ENCODE data around the gene SLC6A6. TPM values are rescaled to one million over a fixed set of nuclear protein-coding genes. Genes with fewer than 3 reads are reported as not detected.

SLC6A6 gene
- total RNA-seq, 1 donor from 2014 or later, result 32.9 TPM

DNA sequence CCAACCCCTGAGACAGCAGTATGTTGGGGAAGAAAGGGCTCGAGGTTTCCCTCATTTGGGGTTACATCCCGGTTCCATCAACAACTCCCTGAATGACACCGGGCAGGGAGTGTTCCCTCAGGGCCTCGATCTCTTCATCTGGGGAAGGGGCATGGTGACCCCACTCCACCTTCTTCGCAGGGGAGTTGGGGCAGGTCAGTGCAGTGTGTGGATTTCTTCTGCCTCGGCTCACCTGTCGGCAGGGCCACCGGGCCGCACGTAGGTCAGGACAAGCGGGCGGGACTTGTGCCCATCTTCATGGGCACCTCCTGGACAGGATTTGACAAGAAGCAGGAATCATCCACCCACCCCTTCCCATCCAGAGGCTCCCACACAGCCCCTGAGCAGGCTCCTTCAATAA lies 120.4 kb downstream of the SLC6A6 start:
- H3F3A ChIP-seq (ENCODE audit: low read depth), result no peaks in the 10 kb centered on the region
- Mint-ChIP-seq H3K9me3 (no peaks in the 10 kb centered on the region), H3K27me3 (ENCODE audit: insufficient read depth, low read depth) (peaks cover 11% of the 10 kb centered on the region), H3K4me1 (peaks cover 9% of the 10 kb centered on the region), H3K4me3 (no peak overlapping the region), H3K36me3 (no peaks in the 10 kb centered on the region), H3K27ac (no peak overlapping the region)
- H3K27me3 ChIP-seq, result no peaks in the 10 kb centered on the region
- no peak overlapping the region for H3K9ac ChIP-seq
- TF ChIP-seq EZH2 (IDR thresholded peaks at IDR 0.05) (no peak), EZH2phosphoT487 (IDR thresholded peaks at IDR 0.05) (no peak)
- TF ChIP-seq, protein P1, sequence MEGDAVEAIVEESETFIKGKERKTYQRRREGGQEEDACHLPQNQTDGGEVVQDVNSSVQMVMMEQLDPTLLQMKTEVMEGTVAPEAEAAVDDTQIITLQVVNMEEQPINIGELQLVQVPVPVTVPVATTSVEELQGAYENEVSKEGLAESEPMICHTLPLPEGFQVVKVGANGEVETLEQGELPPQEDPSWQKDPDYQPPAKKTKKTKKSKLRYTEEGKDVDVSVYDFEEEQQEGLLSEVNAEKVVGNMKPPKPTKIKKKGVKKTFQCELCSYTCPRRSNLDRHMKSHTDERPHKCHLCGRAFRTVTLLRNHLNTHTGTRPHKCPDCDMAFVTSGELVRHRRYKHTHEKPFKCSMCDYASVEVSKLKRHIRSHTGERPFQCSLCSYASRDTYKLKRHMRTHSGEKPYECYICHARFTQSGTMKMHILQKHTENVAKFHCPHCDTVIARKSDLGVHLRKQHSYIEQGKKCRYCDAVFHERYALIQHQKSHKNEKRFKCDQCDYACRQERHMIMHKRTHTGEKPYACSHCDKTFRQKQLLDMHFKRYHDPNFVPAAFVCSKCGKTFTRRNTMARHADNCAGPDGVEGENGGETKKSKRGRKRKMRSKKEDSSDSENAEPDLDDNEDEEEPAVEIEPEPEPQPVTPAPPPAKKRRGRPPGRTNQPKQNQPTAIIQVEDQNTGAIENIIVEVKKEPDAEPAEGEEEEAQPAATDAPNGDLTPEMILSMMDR (IDR thresholded peaks at IDR 0.05), result no peak
- H3K4me2 ChIP-seq, result no peak overlapping the region
- H2AFZ ChIP-seq (replicated peaks), result no peak overlapping the region
- no peak overlapping the region for H3K27ac ChIP-seq
- no peaks in the 10 kb centered on the region for H3K9me3 ChIP-seq (ENCODE audit: low read depth)
- H4K20me1 ChIP-seq (ENCODE audit: low read depth), result no peaks in the 10 kb centered on the region
- no peak for DNase-seq (ENCODE audit: low spot score)
- H3K4me3 ChIP-seq, result no peak overlapping the region
- no peaks in the 10 kb centered on the region for H3K36me3 ChIP-seq
- H3K4me1 ChIP-seq, result no peaks in the 10 kb centered on the region
- no peaks in the 10 kb centered on the region for H3K79me2 ChIP-seq (ENCODE audit: low read depth)

DNA sequence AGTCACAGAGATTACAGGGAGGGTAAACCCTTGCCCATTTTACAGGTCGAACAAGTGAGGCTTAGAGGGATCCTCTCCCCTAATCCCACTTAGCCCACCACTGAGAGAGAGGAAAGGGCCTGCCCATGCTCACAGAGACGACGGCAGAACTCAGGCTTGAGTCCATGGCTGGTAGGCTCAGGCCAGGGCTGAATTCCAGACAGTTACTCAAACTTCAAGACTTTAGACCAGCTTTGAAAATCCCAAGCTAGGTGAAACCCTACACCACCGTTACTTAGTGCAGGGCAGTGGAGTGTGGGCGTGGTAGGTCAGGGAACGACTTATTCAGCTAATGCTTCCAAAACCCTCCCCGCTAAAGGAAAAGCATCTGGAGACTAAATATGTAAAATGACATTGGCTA lies 121.4 kb downstream of the SLC6A6 start:
- Histone ChIP-seq H3K4me3 (no peak overlapping the region), H2AFZ (replicated peaks) (no peak overlapping the region), H3K9me3 (ENCODE audit: low read depth) (no peaks in the 10 kb centered on the region), H3K36me3 (no peaks in the 10 kb centered on the region), H3K4me2 (no peak overlapping the region), H3F3A (ENCODE audit: low read depth) (no peaks in the 10 kb centered on the region), H3K27me3 (no peaks in the 10 kb centered on the region), H3K79me2 (ENCODE audit: low read depth) (no peaks in the 10 kb centered on the region), H4K20me1 (ENCODE audit: low read depth) (no peaks in the 10 kb centered on the region), H3K9ac (no peak overlapping the region), H3K27ac (no peak overlapping the region), H3K4me1 (no peaks in the 10 kb centered on the region)
- H3K9me3 Mint-ChIP-seq, result no peaks in the 10 kb centered on the region
- H3K27ac Mint-ChIP-seq, result no peak overlapping the region
- H3K36me3 Mint-ChIP-seq, result no peaks in the 10 kb centered on the region
- DNase-seq (ENCODE audit: low spot score), result peak; percentile 32
- no peak overlapping the region for H3K4me3 Mint-ChIP-seq
- peaks cover 6% of the 10 kb centered on the region for H3K4me1 Mint-ChIP-seq
- TF ChIP-seq, protein P1 (IDR thresholded peaks at IDR 0.05), result no peak
- H3K27me3 Mint-ChIP-seq (ENCODE audit: insufficient read depth, low read depth), result peaks cover 10% of the 10 kb centered on the region

GRCh38 chr3:14524311-14524711 lies 121.9 kb downstream of the SLC6A6 start:
- Histone ChIP-seq H3K79me2 (ENCODE audit: low read depth) (no peaks in the 10 kb centered on the region), H3K36me3 (peaks cover under 1% of the 10 kb centered on the region), H3K4me2 (no peak overlapping the region), H3K27me3 (no peaks in the 10 kb centered on the region), H3K9me3 (ENCODE audit: low read depth) (no peaks in the 10 kb centered on the region), H3K9ac (no peak overlapping the region), H3K27ac (no peak overlapping the region), H4K20me1 (ENCODE audit: low read depth) (no peaks in the 10 kb centered on the region), H3K4me1 (no peaks in the 10 kb centered on the region), H3K4me3 (no peak overlapping the region), H2AFZ (replicated peaks) (no peak overlapping the region), H3F3A (ENCODE audit: low read depth) (no peaks in the 10 kb centered on the region)
- Mint-ChIP-seq H3K4me3 (no peak overlapping the region), H3K9me3 (no peaks in the 10 kb centered on the region), H3K27me3 (ENCODE audit: insufficient read depth, low read depth) (peaks cover 10% of the 10 kb centered on the region), H3K4me1 (peaks cover 6% of the 10 kb centered on the region), H3K27ac (no peak overlapping the region), H3K36me3 (no peaks in the 10 kb centered on the region)
- TF ChIP-seq, protein P1 (IDR thresholded peaks at IDR 0.05), result no peak
- TF ChIP-seq EZH2 (IDR thresholded peaks at IDR 0.05) (no peak), EZH2phosphoT487 (IDR thresholded peaks at IDR 0.05) (no peak)
- DNase-seq (ENCODE audit: low spot score), result no peak

All from neural progenitor cell (in vitro differentiated cells).